Stimulated activated effector memory CD8-positive, alpha-beta T cell treated with anti-CD3 and anti-CD28 coated beads, Interleukin-12 subunit alpha, Interleukin-12 subunit beta, amount 100 ng/mL, for 72 hours (primary cell): ENCODE results near the gene STX16.

ENCODE experiments used
- ATAC-seq: fragments of 150-1000 bp; cut with Tn5 transposase; 2 replicates; pipeline ENCODE4 v1.10.0; 2021
- DNase-seq, 2 donors: peaks; one replicate each; pipeline ENCODE4 v3.0.0; 2021 to 2022; ENCODE audit warnings: low spot score in 2 of 2
- H3K27ac Mint-ChIP-seq: one replicate; pipeline ENCODE4 v1.8.0; 2022; ENCODE audit warnings: mild to moderate bottlenecking, mixed read lengths
- H3K36me3 Mint-ChIP-seq: one replicate; pipeline ENCODE4 v1.8.0; 2022; ENCODE audit warnings: mild to moderate bottlenecking, mixed read lengths
- H3K4me1 Mint-ChIP-seq: one replicate; pipeline ENCODE4 v1.8.0; 2022; ENCODE audit warnings: mixed read lengths
- H3K4me3 Mint-ChIP-seq: one replicate; pipeline ENCODE4 v1.8.0; 2022; ENCODE audit warnings: mild to moderate bottlenecking, mixed read lengths
- H3K9me3 Mint-ChIP-seq: one replicate; pipeline ENCODE4 v1.8.0; 2022; ENCODE audit warnings: mixed read lengths

Gene STX16

DNA sequence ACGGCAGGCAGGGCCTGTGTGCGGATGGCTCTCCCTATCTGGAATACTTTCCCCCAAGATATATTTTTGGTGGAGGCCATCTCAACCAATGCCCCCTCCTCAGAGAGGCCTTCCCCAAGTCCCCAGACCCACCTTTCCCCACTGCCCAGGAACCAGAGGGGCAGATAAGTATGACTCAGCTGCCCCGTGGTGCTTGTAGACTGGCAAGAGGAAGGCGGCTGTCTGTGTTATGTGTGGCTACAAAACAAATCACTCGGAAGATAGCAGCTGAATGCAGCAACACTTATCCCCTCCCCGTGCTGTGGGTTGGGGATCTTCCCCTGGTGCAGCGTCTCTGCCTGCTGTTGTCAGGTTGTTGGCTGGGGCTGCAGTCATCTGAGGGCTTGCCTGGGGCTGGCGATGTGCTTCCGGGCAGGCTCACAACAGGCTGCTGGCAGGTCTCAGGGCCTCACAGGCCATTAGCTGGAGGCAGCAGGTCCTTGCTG is 48.6 kb downstream of the STX16 start:
- H3K36me3 Mint-ChIP-seq, result peaks cover 39% of the 10 kb centered on the region
- no peak for ATAC-seq
- peaks cover 18% of the 10 kb centered on the region for H3K4me1 Mint-ChIP-seq

DNA sequence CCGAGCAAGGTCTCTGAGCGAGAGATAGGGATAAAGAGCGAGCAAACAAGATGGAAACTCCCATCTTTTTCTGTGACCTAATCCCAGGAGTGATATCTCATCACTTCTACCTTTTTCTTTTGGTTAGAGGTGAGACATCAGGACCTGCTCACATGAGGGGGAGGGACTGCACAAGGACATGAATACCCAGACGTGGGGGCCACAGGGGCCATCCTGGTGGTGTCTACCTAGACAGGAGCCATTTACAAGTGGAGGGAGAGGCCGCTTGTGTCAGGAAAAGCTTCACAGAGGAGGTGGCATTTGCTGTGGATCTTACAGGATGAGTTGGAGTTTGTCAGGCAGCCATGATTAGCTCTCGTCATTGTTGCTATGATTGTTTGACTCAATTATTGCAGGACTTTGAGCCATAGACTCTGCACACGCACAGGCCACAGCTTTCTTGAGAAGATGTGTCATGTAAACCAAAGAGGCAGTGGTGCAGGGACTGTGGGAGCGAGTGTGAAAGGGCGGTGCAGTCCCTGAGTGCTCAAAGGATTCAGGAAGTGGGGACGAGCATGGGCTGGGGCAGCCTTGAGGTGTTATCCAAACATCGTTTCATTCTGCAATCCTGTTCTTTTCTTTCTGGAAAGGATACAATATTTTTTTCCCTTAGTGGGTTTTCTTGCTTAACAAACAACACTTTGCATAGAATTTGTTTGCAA is 49.2 kb downstream of the STX16 start:
- H3K27ac Mint-ChIP-seq, result peak overlapping the region; percentile 93
- ATAC-seq, result peak; percentile 90
- peaks cover 18% of the 10 kb centered on the region for H3K4me1 Mint-ChIP-seq
- peaks cover 45% of the 10 kb centered on the region for H3K36me3 Mint-ChIP-seq
- no peaks in the 10 kb centered on the region for H3K9me3 Mint-ChIP-seq
- H3K4me3 Mint-ChIP-seq, result no peak overlapping the region
- DNase-seq, result no peak

More for the DNA sequence above, 48.6 kb downstream of the STX16 start:
- H3K9me3 Mint-ChIP-seq, result no peaks in the 10 kb centered on the region
- no peak overlapping the region for H3K4me3 Mint-ChIP-seq
- no peak for DNase-seq
- peak overlapping the region; percentile 93 for H3K27ac Mint-ChIP-seq

DNA sequence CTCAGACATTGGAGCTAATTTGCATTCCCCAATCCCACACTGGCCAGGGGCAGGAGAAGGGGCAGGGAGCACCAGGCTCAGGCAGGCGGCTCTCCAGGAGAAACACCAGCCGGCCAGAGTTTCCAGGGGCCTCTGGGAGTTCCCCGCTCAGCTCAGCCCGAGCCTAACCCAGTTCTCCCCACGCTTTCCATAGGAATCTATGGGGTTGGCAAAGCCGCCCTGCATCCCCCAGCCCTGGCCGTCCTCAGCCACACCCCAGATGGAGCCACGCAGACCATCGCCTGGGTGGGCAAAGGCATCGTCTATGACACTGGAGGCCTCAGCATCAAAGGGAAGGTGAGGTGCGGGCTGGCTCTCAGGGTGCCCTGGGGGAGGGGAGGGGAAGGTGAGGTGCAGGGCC is 49.7 kb downstream of the STX16 start:
- ATAC-seq (no peak), DNase-seq (no peak)
- no peaks in the 10 kb centered on the region for H3K9me3 Mint-ChIP-seq
- peaks cover 18% of the 10 kb centered on the region for H3K4me1 Mint-ChIP-seq
- H3K4me3 Mint-ChIP-seq, result no peak overlapping the region
- peak overlapping the region; percentile 93 for H3K27ac Mint-ChIP-seq
- H3K36me3 Mint-ChIP-seq, result peaks cover 45% of the 10 kb centered on the region

DNA sequence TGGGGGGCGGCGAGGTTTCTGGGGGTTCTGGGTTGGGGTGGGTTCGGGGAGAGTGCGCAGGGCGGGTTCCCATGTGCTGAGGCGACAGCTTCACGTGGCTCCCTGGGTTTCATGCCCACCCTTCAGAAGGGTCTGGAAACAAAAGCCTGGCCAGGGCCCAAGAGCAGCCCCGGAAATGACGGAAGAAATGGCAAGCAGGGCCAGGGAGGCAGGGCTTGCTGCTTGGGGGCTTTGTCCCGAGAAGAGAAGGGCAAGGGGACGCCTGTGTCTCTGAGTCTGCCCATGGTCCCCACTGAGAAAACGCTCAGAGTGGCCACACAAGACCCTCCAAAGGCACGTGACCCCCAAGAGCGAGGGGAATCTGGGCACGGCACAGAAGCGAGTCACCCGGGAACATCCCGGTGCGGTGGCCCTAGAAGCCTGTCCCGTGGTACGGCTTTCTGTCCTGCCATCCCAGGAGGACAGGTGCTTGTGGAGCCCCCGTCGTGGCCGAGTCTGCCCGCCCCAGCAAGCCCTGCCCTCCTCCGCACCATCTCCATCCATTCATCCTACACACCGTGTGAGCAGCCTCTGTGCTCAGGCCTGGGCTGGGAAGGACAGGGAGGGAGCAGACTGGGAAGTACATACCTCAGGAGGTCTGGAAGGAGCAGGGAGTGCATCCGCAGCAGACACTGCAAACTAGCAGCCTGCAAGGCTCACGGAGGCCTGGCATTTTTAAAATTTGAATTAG is 50.5 kb downstream of the STX16 start:
- no peak overlapping the region for H3K4me3 Mint-ChIP-seq
- no peaks in the 10 kb centered on the region for H3K9me3 Mint-ChIP-seq
- no peak overlapping the region for H3K27ac Mint-ChIP-seq
- DNase-seq, result no peak
- peaks cover 45% of the 10 kb centered on the region for H3K36me3 Mint-ChIP-seq
- ATAC-seq, result no peak
- H3K4me1 Mint-ChIP-seq, result peaks cover 18% of the 10 kb centered on the region

DNA sequence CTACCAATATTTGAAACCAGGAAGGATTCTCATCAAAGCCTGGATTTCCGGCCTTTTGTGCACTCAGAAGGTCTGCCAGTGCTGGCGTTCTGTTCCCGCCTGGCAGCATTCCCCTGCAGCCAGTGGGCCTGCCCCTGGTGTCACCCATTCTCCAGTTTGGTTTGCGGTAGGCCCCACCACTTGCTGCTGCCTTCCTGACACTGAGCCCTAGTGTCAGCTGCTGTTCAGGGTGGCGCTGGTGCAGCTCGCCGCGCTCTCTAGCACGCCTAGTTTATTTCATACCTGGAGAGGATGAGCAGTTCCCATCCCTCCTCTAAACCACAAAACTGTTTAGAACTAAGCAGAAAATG is 51.1 kb downstream of the STX16 start:
- peaks cover 45% of the 10 kb centered on the region for H3K36me3 Mint-ChIP-seq
- no peaks in the 10 kb centered on the region for H3K9me3 Mint-ChIP-seq
- no peak overlapping the region for H3K27ac Mint-ChIP-seq
- ATAC-seq, result no peak
- H3K4me1 Mint-ChIP-seq, result peaks cover 18% of the 10 kb centered on the region
- no peak for DNase-seq
- H3K4me3 Mint-ChIP-seq, result no peak overlapping the region

DNA sequence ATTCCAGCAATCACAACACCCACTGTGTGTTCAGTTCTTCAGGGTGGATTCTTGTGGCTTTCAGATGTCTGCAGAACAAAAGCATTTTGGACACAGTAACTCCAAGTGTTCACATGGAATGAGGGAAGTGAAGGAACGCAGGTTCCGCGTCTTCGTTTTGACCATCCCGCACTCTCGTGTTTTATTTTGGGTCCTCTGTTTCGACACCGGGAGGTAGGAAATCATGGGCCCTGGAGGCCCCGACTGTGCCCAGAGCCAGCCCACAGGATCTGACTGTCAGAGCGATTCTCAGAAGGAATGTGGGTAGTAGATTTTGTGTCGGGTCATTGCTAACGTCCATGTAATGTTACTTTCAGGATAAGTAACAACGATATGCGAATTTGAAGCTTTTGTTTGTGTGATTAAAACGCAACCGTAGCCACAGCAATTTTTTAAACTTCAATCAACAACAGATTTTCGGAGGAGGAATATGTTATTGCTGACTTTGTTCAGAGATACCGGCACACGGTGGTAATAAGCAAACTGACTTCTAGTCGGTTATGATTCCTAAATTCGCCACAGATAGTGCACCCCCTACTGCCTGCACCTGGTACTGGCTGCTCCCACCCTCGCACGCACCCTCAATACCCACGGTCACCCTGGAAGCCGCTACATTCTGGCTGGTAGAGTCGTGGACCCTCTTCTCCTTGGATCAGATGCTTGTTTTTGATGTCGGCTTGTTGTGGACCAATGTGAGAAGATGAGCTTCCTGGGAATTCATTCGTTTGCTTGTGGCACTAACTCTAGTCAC is 52.0 kb downstream of the STX16 start:
- peaks cover 14% of the 10 kb centered on the region for H3K4me1 Mint-ChIP-seq
- H3K9me3 Mint-ChIP-seq, result no peaks in the 10 kb centered on the region
- H3K4me3 Mint-ChIP-seq, result no peak overlapping the region
- ATAC-seq (no peak), DNase-seq (no peak)
- peaks cover 45% of the 10 kb centered on the region for H3K36me3 Mint-ChIP-seq
- no peak overlapping the region for H3K27ac Mint-ChIP-seq

DNA sequence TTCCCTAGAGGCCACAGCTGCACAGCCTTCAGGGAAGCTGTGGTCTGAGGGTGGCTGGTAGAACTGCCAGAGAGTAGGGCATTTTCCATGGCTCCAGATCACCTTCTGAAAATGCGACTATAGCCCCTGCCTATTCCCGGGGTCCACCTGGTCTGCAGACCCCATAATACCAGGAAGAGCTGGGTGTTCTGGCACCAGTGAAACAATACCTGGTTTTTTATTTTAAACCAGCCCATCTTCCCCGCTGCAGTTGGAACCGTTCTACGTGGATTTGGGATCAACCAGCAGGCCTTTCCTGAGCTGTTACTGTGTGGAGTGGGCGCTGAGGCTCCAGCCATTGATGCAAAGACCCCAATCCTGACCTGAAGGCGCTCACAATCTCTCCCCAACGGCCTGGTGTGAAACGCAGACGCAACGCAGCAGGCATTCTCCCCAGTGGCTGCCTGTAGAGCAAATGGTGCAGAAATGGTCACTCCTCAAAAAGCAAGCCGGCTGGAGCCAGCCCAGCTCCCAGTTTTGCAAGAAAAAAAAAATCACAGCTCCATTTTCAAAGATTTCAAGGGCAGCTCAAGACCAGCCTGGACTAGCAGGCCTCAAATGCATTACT is 52.8 kb downstream of the STX16 start:
- no peaks in the 10 kb centered on the region for H3K9me3 Mint-ChIP-seq
- DNase-seq (no peak), ATAC-seq (no peak)
- H3K4me3 Mint-ChIP-seq, result no peak overlapping the region
- H3K4me1 Mint-ChIP-seq, result peaks cover 11% of the 10 kb centered on the region
- H3K27ac Mint-ChIP-seq, result no peak overlapping the region
- H3K36me3 Mint-ChIP-seq, result peaks cover 45% of the 10 kb centered on the region

DNA sequence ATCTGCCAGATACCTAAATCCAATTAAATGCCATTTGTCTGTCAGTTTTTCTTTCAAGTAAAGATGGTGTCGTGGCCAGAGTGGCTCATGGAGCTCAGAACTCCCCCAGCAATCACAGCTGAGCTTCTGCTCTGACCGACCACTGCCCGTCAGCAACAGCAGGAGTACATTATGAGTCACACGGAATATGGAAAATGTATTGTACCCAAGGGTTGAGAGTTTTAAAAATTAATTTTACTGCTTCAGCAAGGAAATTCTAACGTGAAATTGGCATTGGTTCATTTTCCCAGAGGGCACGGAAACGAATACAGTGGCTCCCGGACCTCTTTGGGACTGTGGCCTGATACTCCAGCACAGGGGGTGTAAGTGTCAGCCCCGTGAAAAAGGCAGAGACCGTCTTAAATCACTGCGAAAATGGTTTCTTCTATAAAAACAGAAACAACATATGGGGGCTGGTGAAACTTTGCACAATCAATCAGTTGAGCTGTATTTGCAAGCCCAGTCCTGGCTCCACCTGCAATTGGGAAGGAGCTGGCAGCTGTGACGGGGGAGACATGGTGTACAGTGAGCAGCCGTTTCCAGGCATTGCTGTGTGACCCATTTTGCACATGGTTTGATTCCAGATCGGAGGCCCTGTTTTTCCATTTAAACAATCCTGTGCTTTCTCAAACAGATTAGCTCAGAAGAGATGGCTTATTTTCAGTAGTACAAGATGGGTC is 54.3 kb downstream of the STX16 start:
- Mint-ChIP-seq H3K4me1 (peaks cover 4% of the 10 kb centered on the region), H3K4me3 (no peak overlapping the region), H3K9me3 (no peaks in the 10 kb centered on the region), H3K36me3 (peaks cover 42% of the 10 kb centered on the region), H3K27ac (no peak overlapping the region)
- ATAC-seq, result no peak
- peak in 1 of 2 donors; percentile 18 for DNase-seq

DNA sequence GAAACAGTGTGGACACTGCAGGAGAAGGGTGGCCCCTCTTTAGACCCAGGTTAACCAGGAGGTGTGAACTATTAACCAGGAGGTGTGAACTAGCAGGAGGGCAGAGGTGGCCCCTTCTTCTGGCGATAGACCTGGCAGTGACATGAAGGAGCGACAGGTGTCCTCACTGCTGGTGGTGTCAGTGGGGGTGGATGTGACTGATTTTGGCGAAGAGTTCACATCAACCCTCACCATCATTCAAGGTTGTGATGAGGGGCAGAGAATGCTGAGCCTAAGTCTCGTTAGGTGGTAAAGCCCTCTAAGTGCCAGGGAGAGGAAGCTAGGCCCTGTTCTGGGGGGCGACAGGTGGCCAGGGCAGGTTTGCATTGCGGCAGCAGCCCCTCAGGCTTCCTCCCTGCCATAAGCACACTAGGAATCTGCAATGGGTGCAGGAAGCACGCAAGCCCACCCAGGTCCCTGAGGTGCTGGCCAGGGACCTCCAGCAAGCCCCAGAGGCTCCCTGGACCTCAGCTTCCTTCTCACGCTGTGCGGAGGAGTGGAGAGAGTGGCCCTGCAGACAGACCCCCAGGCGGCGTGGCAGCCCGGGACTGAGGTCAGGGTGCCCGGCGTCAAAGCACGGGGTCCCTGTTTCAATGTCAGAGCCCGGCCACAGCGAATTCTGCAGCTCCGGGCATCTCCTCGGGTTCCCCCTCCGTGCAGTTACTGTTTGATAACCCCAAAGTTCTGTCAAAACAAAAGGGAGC is 55.2 kb downstream of the STX16 start:
- ATAC-seq, result no peak
- no peaks in the 10 kb centered on the region for H3K9me3 Mint-ChIP-seq
- H3K36me3 Mint-ChIP-seq, result peaks cover 38% of the 10 kb centered on the region
- no peaks in the 10 kb centered on the region for H3K4me1 Mint-ChIP-seq
- H3K27ac Mint-ChIP-seq, result no peak overlapping the region
- H3K4me3 Mint-ChIP-seq, result no peak overlapping the region
- DNase-seq, result peak; percentile 0 to 44

DNA sequence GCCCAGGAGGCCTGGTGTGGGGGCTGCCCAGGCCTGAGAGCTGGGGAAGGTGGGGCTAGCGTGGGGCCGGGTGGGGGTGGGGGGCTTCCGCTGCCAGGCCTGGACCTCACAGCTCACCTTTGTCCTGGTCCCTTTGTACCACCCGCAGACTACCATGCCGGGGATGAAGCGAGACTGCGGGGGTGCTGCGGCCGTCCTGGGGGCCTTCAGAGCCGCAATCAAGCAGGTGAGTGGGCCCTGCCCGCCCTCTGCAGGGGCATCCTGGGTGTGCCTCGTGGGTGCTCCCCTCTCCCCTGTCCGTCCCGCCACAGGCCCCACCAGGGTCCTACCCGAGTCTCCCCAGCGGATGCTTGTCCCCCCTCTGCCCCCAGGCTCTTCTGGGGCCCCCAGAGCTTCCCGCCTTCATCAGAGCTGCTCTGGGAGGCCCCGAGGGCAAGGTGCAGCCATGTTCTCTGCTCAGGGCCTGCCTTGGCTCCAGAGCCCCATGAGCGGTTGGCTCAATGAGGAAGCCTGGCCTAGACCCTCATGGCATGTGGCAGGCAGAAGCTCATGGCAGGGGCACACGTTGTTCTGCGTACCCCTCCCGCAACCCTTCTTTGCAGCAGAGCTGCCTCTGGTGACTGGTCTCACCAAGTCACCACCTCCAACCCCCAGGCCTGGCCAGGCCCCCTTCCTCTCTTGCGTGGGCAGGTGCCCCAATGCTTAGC is 56.0 kb downstream of the STX16 start:
- ATAC-seq (no peak), DNase-seq (peak; percentile 0 to 41)
- Mint-ChIP-seq H3K4me1 (no peaks in the 10 kb centered on the region), H3K36me3 (peaks cover 32% of the 10 kb centered on the region), H3K27ac (no peak overlapping the region), H3K4me3 (no peak overlapping the region), H3K9me3 (no peaks in the 10 kb centered on the region)

DNA sequence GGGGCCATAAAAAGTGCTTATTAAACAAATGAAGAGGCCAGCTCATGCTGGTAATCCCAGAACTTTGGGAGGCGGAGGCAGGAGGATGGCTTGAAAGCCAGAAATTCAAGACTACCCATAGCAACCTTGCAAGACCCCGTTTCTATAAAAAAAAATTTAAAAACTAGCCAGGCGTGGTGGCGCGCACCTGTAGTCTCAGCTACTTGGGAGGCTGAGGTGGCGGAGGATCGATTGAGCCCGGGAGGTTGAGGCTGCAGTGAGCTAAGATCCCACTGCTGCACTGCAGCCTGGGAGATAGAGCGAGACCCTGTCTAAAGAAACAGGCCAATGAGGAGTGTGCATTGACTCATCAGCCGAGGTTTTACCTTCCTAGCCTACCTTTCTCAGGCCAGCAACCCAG is 56.7 kb downstream of the STX16 start:
- H3K36me3 Mint-ChIP-seq, result peaks cover 25% of the 10 kb centered on the region
- H3K9me3 Mint-ChIP-seq, result no peaks in the 10 kb centered on the region
- ATAC-seq, result no peak
- no peak overlapping the region for H3K27ac Mint-ChIP-seq
- H3K4me3 Mint-ChIP-seq, result no peak overlapping the region
- H3K4me1 Mint-ChIP-seq, result no peaks in the 10 kb centered on the region
- peak; percentile 0 to 29 for DNase-seq

DNA sequence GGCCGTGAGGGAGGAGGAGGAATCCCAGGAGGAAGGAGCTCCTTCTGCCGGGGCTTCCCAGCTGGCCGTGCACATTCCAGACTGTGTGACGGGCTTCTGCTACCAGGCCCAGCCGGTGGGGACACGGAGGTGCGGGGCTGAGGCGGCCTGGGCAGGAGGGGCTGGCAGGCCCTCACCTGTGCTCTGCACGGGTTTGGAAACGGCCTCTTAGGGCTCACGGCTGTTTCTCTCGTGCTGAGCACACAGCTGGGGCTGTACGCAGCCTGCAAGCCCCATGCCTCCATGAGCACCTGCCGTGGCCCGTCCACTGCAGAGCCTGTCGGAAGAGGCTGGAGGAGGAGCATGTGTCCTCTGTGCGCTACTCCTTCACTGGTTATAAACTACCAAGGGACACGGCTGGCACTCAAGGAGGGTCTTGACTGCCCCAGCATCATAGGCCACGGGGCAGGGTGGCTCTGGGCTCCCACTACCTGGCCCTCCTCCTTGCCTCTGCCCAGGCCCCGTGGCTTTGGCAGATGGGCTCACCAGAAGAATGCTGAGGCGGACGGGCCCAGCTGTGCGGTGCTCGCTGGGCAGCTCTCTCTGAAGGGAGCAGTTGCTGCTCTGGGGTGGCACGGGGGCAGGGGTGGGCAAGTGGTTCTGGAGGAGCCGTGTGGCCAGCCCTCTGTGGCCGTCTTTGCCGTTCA is 57.3 kb downstream of the STX16 start:
- DNase-seq, result peak; percentile 1 to 37
- no peak for ATAC-seq
- Mint-ChIP-seq H3K4me3 (no peak overlapping the region), H3K9me3 (no peaks in the 10 kb centered on the region), H3K27ac (no peak overlapping the region), H3K4me1 (no peaks in the 10 kb centered on the region), H3K36me3 (peaks cover 19% of the 10 kb centered on the region)

DNA sequence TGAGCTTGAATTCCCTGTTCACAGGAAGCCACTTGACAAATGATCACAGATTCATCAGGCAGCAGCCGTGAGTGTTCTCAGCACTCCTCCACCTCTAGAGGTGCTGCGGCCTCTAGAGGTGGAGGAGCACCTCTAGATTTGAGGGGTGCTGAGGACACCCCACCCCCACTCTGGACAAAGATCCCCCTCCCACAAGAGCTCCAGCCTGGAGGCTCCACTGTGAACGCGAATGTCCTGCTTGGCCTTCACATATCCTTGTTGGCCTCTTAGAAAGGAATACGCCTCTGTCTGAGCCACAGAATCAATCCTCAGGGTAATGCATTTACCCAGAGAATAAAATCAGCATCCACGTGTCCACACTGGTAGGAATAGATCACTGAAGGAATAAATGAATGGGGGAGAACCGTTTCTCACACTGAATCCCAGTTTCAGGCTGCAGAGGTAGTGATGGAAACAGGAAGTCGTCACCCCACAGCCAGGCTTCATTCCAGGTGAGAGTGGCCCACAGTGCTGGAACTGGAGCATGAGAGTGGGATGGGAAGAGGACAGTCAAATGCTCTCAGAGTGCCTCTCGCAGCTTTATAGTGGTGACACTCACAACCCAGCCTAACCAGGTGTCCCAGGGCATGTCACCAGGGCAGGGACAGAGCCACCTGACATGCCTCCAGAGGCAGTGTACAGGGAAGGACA is 58.1 kb downstream of the STX16 start:
- H3K36me3 Mint-ChIP-seq, result peaks cover 11% of the 10 kb centered on the region
- DNase-seq (peak in 1 of 2 donors; percentile 47), ATAC-seq (no peak)
- H3K4me1 Mint-ChIP-seq, result peaks cover 5% of the 10 kb centered on the region
- H3K4me3 Mint-ChIP-seq, result no peak overlapping the region
- H3K27ac Mint-ChIP-seq, result peak overlapping the region; percentile 40
- no peaks in the 10 kb centered on the region for H3K9me3 Mint-ChIP-seq
